Raji (cell line): ENCODE results near the gene DLX2.

Source experiments
- POLR2A ChIP-seq: IDR thresholded peaks from 2 replicates; pipeline ENCODE4 v1.6.1; 2011; ENCODE audit warnings: low read depth, low read length, control low read depth; ENCODE audit not compliant: insufficient read depth

DLX2 gene

GRCh38 chr2:172090044-172090961 lies 12.4 kb downstream of the DLX2 start:
- no peak for TF ChIP-seq POLR2A

- TF ChIP-seq POLR2A, result no peak
These were observed 13.1 kb downstream of the DLX2 start for GRCh38 chr2:172089633-172090032.

GRCh38 chr2:172089005-172089504 lies 13.6 kb downstream of the DLX2 start:
- TF ChIP-seq POLR2A, result no peak

- TF ChIP-seq POLR2A, result no peak
These were observed 14.3 kb downstream of the DLX2 start for GRCh38 chr2:172088245-172089004.

GRCh38 chr2:172087780-172088244 lies 14.9 kb downstream of the DLX2 start:
- TF ChIP-seq POLR2A, result no peak

- TF ChIP-seq POLR2A, result no peak
These were observed 15.4 kb downstream of the DLX2 start for GRCh38 chr2:172087207-172087779.

- TF ChIP-seq POLR2A, result no peak
These were observed 16.2 kb downstream of the DLX2 start for GRCh38 chr2:172086241-172087206.

GRCh38 chr2:172085460-172086159 lies 17.1 kb downstream of the DLX2 start, which contains the start of gene DLX1:
Gene DLX1 (plus strand): TSS chr2:172085507. CDS start chr2:172085678, 171 bp downstream.
- no peak for TF ChIP-seq POLR2A

- no peak for TF ChIP-seq POLR2A
These were observed 17.8 kb downstream of the DLX2 start for GRCh38 chr2:172084645-172085459.

- no peak for TF ChIP-seq POLR2A
These were observed 18.4 kb downstream of the DLX2 start for GRCh38 chr2:172084395-172084644.

GRCh38 chr2:172083628-172084394 lies 18.9 kb downstream of the DLX2 start:
- TF ChIP-seq POLR2A, result no peak

- TF ChIP-seq POLR2A, result no peak
These were observed 19.6 kb downstream of the DLX2 start for GRCh38 chr2:172082944-172083627.
